Medulla oblongata (tissue), 1 donor: Measurements from ENCODE around the gene MOB3A.
A peak's percentile ranks its signal among the peaks of the same experiment; 100 is the strongest.
"Not testable (repeated sequence)": the region's sequence is repeated elsewhere in the genome, so short reads cannot be mapped to it uniquely, and the experiment has no call there.

Experiments
- DNase-seq: peaks from one replicate; pipeline ENCODE4 v3.0.0-alpha.2; 2015; ENCODE audit errors: extremely low spot score

MOB3A gene

DNA sequence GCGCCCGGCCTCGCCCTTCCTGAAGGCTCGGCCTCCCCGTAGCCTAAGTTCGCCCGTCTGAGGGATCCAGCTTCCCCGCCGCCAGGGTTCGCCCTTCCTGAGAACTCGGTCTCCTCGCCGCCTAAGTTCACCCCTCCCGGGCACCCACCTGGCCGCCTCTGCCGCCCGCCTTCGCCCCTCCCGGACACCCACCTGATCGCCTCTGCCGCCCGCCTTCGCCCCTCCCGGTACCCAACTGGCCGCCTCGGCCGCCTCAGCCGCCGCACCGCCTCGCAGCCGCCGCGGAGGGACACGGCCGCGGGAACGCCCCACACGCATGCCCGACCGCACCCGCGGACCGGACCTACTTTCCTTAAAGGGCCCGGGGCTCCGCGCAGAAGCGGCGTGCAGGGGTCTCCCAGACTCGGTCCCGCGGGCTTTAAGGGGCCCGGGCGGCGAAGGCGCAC is at the start of gene MOB3A:
Gene MOB3A, minus strand, starts transcription at position 293 of the 446 bp plus-strand sequence. CDS start 17,766 bp downstream, outside the sequence.
- DNase-seq: no peak

GRCh38 chr19:2145831-2146241 is 49.7 kb upstream of the MOB3A start:
- DNase-seq: no peak

- no peak for DNase-seq
Observed at GRCh38 chr19:2144190-2144589, 48.1 kb upstream of the MOB3A start.

- DNase-seq: no peak
Observed at GRCh38 chr19:2142173-2142829, 46.2 kb upstream of the MOB3A start.

- no peak for DNase-seq
Observed at GRCh38 chr19:2140138-2140569, 44.0 kb upstream of the MOB3A start.

DNA sequence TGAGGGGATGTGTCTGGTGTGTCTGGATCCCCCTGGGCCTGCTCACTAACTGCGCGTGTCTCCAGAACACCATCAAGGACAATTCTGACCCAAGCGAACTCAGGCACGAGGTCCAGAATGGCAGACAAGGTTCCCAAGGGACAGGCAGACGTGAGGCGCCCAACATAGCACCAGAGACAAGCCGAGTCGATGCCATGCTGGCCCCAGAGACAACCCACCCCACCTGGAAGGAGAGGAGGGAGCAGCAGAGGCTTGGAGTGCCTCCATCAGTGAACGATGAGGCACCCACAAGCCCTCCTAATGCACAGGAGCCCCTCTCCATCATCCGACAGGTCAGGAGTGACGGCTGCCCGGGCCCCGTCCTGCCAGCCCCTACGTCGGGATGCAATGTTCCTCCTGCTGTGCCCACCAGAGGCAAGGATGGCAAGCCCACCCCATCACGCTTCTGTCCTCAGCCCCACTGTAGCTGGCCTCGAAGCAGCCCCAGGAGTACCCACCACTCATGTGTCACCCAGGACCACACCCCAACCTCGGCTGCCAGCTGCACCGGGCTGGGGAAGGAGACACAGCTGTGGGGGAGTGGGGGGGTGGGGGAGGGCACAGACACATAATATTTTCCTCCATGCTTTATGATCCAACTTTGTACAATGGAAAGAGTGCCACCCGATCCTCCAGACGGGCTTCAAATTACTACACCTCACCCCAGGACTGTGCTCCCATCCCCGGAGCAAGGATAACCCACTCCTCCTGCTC is 43.4 kb upstream of the MOB3A start:
- no peak for DNase-seq

- DNase-seq: no peak
Observed at GRCh38 chr19:2138061-2138728, 42.1 kb upstream of the MOB3A start.

GRCh38 chr19:2136796-2137195 is 40.7 kb upstream of the MOB3A start:
- no peak for DNase-seq

DNA sequence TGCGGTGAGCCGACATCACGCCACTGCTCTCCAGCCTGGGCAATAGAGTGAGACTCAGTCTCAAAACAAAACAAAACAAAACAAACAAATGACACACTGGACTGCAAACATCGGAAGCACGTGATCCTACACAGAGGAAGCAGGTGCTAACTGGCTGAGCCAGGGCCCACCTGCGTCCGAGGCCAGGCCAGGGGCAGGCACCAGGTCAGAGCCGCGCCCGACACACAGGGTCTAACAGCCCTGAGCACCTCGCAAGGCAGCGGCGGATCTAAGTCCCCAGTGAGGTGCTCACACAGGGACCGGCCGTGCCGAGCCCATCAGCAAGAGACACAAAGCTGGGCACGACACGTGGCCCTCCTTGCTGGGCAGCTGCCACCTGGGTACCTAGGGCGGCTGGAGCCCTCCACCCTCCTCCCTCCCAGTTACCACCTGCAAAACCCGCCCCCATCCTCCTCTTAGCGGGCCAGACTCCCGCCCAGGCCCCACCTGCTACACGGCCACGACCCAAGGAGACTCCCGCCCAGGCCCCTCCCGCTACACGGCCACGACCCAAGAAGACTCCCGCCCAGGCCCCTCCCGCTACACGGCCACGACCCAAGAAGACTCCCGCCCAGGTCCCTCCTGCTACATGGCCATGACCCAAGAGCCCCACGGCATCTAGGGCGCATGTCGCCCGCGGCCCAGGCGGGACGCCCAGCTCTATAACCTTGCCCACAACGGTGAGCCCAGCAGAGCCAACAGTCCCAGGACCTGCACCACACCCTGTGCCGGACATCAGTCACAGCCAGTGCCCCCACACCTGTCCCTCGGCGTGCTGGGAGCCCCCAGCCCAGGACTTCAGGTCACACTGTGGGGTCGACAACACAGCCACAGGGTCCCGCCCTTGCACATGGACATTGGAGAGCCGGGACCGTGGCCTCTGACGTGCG is 39.6 kb upstream of the MOB3A start:
- DNase-seq: no peak

- DNase-seq: no peak
Observed at GRCh38 chr19:2132731-2133490, 36.8 kb upstream of the MOB3A start.

- no peak for DNase-seq
Observed at GRCh38 chr19:2132191-2132590, 36.1 kb upstream of the MOB3A start.

DNA sequence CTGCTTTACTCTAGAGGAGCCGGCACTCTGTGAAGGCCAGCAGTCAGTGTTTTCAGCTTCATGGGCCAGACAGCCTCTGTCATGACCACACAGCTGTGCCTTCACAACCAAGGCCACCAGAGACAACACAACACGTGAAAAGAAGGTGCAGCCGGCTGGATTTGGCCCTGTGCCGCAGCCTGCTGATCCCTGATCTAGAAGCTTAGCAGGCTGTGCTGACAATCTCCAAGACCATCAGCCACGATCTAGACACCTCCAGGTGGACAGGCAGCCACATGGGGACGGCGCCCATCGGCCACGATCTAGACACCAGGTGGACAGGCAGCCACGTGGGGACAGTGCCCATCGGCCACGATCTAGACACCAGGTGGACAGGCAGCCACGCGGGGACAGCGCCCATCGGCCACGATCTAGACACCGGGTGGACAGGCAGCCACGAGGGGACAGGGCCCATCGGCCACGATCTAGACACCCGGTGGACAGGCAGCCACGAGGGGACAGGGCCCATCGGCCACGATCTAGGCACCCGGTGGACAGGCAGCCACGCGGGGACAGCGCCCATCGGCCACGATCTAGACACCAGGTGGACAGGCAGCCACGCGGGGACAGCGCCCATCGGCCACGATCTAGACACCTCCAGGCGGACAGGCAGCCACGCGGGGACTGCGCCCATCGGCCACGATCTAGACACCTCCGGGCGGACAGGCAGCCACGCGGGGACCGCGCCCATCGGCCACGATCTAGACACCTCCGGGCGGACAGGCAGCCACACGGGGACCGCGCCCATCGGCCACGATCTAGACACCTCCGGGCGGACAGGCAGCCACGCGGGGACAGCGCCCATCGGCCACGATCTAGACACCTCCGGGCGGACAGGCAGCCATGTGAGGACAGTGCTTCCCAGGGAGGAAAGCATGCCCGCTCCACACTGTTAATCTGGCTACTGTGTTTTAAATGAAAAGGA is 35.2 kb upstream of the MOB3A start:
- DNase-seq: not testable (repeated sequence)

GRCh38 chr19:2129892-2130770 is 34.0 kb upstream of the MOB3A start:
- DNase-seq: no peak

DNA sequence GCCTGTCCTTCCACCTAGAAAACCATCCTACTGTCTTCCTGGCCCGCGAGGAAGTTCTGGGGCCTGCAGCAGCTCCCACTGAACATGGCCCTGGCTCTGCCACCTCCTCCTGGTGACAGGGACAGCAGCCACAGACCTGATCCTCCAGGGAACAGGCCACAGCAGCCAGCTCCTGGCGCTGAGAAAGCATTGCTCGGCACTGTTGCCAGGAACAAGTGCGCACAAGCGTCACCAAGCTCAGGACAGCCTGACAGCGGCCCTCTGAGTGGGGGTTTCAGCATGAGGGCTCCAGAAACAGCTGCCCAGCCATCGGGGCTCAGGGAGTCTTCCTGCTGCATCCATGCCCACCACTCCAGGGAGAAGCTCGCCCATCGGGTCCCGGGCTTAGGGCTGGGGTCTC is 33.4 kb upstream of the MOB3A start:
- peak; percentile 14 for DNase-seq

- no peak for DNase-seq
Observed at GRCh38 chr19:2129022-2129421, 32.9 kb upstream of the MOB3A start.

DNA sequence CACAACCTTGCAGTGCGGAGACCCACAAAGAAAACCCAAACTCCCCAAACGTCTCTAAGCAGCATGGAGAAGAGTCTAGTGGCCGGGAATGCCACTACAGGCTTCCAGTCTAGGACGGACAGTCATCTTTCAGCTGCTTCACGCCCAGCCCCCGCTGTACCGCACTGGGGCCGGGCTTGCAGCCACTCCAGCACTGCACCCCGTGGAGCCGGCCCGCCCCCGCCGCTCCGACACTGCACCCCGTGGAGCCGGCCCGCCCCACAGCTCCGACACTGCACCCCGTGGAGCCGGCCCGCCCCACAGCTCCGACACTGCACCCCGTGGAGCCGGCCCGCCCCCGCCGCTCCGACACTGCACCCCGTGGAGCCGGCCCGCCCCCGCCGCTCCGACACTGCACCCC is 32.1 kb upstream of the MOB3A start:
- not testable (repeated sequence) for DNase-seq

DNA sequence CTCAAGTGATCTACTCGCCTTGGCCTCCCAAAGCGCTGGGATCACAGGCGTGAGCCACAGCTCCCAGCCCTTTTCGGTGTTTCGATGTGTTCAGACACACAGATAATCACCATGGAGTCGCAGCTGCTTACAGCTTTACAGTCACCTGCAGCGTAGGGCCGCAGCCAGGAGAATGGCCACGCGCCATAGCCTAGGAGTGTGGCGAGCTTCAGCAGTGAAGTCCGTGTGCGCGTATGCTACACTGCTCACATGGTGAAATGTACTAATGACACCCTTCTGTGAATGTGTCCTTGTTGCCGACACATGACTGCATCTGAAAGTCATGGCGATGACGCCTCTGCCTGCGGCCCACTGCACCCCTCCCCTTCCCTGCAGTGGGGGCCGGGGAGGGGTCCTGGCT is 31.6 kb upstream of the MOB3A start:
- DNase-seq: no peak

GRCh38 chr19:2126879-2127518 is 30.9 kb upstream of the MOB3A start:
- DNase-seq: no peak
